Measurements from ENCODE around the gene EVA1B.

GRCh38 chr1:36358514-36359084 is 35.2 kb upstream of the EVA1B start:
- no peak for TF ChIP-seq CTCF (IDR thresholded peaks at IDR 0.05)
- no peak for TF ChIP-seq POLR2AphosphoS5 (IDR thresholded peaks at IDR 0.05; ENCODE audit: insufficient read depth in 1 of 2, low read depth in 1 of 2)
- no peak for TF ChIP-seq POLR2A (IDR thresholded peaks at IDR 0.05)
